SJSA1 (cell line): ENCODE results near the gene ZNF491. TPM values are rescaled to one million over a fixed set of nuclear protein-coding genes. Genes with fewer than 3 reads are reported as not detected.

ENCODE experiments used
- total RNA-seq: library from RNA; depleted of rRNA; stranded (reverse); fragments of >200 nt; shearing (Covaris generic); gene quantifications from 2 replicates; pipeline ENCODE4 v1.2.3, GENCODE V29; 2014; rRNA removed

Gene ZNF491
- total RNA-seq, 1 experiment from 2014 or later, result 0.39 TPM

Other genes starting within 250 kb of the ZNF491 start
- 52.7 and 61.6 TPM in 2 replicates for gene ELOF1, start 239.3 kb upstream of the ZNF491 start, total RNA-seq
- gene ACP5, start 220.9 kb upstream of the ZNF491 start, total RNA-seq, result not detected in 2 replicates
- 14.6 and 14.7 TPM in 2 replicates for gene ZNF627, start 201.0 kb upstream of the ZNF491 start, total RNA-seq
- 3.3 and 7.4 TPM in 2 replicates for gene ZNF823, start 59.6 kb upstream of the ZNF491 start, total RNA-seq
- 3.8 and 7.8 TPM in 2 replicates for gene ZNF441, start 31.5 kb upstream of the ZNF491 start, total RNA-seq
- 6.1 and 7.8 TPM in 2 replicates for gene ZNF440, start 15.8 kb downstream of the ZNF491 start, total RNA-seq
- 0.06 and 1.5 TPM in 2 replicates for gene ZNF439, start 50.2 kb downstream of the ZNF491 start, total RNA-seq
- 2.6 and 3.4 TPM in 2 replicates for gene ZNF69, start 89.3 kb downstream of the ZNF491 start, total RNA-seq
- gene ZNF700, start 126.6 kb downstream of the ZNF491 start, total RNA-seq, result 8.3 and 10.7 TPM in 2 replicates
- gene ZNF763, start 166.5 kb downstream of the ZNF491 start, total RNA-seq, result 0.18 TPM in 1 of 2 replicates, not detected in the other
- gene ZNF433, start 237.2 kb downstream of the ZNF491 start, total RNA-seq, result 0.50 and 1.4 TPM in 2 replicates